HEK293 (cell line): ENCODE results near the gene EXOG.

ENCODE experiments used
- BCL11A ChIP-seq: fragments of 450-650 bp; formaldehyde crosslinking; IDR thresholded peaks from 2 replicates; pipeline ENCODE4 v1.5.1; 2016; ENCODE audit warnings: low read depth, missing biosample characterization, missing genetic modification characterization
- SP2 ChIP-seq: fragments of 450-650 bp; formaldehyde crosslinking; IDR thresholded peaks from 2 replicates; pipeline ENCODE4 v1.5.1; 2016; ENCODE audit warnings: missing biosample characterization, missing genetic modification characterization
- ZFP3 ChIP-seq: fragments of 450-650 bp; formaldehyde crosslinking; IDR thresholded peaks from 2 replicates; pipeline ENCODE4 v1.5.1; 2016; ENCODE audit warnings: low read depth, missing biosample characterization, missing genetic modification characterization
- ZNF146 ChIP-seq: fragments of 450-650 bp; formaldehyde crosslinking; IDR thresholded peaks from 2 replicates; pipeline ENCODE4 v1.5.1; 2016; ENCODE audit warnings: missing biosample characterization, missing genetic modification characterization
- ZNF37A ChIP-seq: fragments of 450-650 bp; IDR thresholded peaks from 2 replicates; pipeline ENCODE4 v1.5.1; 2018; ENCODE audit warnings: missing biosample characterization, missing genetic modification characterization
- ZNF560 ChIP-seq: fragments of 450-650 bp; formaldehyde crosslinking; IDR thresholded peaks from 2 replicates; pipeline ENCODE4 v1.5.1; 2017; ENCODE audit warnings: missing biosample characterization, missing genetic modification characterization, borderline replicate concordance
- ZNF610 ChIP-seq: fragments of 450-650 bp; formaldehyde crosslinking; IDR thresholded peaks from 2 replicates; pipeline ENCODE4 v1.5.1; 2016; ENCODE audit warnings: missing biosample characterization, missing genetic modification characterization, borderline replicate concordance
- ZNF701 ChIP-seq: fragments of 450-650 bp; formaldehyde crosslinking; IDR thresholded peaks from 2 replicates; pipeline ENCODE4 v1.5.1; 2016; ENCODE audit warnings: missing biosample characterization, missing genetic modification characterization
- ZNF785 ChIP-seq: fragments of 450-650 bp; formaldehyde crosslinking; IDR thresholded peaks from 2 replicates; pipeline ENCODE4 v1.5.1; 2016; ENCODE audit warnings: missing biosample characterization, missing genetic modification characterization
- TF ChIP-seq, protein P1 (sequence below): fragments of 450-650 bp; formaldehyde crosslinking; IDR thresholded peaks from 2 replicates; pipeline ENCODE4 v1.5.1; 2016; ENCODE audit warnings: missing biosample characterization, missing genetic modification characterization
- TF ChIP-seq, protein P2 (sequence below): fragments of 450-650 bp; formaldehyde crosslinking; IDR thresholded peaks from 2 replicates; pipeline ENCODE4 v1.5.1; 2016; ENCODE audit warnings: missing biosample characterization, missing genetic modification characterization
- TF ChIP-seq, protein P3 (sequence below): fragments of 450-650 bp; formaldehyde crosslinking; IDR thresholded peaks from 2 replicates; pipeline ENCODE4 v1.5.1; 2017; ENCODE audit warnings: missing biosample characterization, mild to moderate bottlenecking, missing genetic modification characterization, moderate library complexity

GRCh38 chr3:38480930-38481329 is 15.2 kb upstream of the EXOG start:
- TF ChIP-seq ZNF37A (tag by site-specific recombination) (no peak), ZNF785 (no peak), ZNF146 (tag by site-specific recombination) (no peak), ZFP3 (tag by site-specific recombination) (no peak), ZNF610 (tag by site-specific recombination) (no peak), BCL11A (no peak), SP2 (no peak), ZNF701 (tag by site-specific recombination) (no peak), ZNF560 (tag by site-specific recombination) (no peak)
- TF ChIP-seq, protein P1, sequence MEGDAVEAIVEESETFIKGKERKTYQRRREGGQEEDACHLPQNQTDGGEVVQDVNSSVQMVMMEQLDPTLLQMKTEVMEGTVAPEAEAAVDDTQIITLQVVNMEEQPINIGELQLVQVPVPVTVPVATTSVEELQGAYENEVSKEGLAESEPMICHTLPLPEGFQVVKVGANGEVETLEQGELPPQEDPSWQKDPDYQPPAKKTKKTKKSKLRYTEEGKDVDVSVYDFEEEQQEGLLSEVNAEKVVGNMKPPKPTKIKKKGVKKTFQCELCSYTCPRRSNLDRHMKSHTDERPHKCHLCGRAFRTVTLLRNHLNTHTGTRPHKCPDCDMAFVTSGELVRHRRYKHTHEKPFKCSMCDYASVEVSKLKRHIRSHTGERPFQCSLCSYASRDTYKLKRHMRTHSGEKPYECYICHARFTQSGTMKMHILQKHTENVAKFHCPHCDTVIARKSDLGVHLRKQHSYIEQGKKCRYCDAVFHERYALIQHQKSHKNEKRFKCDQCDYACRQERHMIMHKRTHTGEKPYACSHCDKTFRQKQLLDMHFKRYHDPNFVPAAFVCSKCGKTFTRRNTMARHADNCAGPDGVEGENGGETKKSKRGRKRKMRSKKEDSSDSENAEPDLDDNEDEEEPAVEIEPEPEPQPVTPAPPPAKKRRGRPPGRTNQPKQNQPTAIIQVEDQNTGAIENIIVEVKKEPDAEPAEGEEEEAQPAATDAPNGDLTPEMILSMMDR (tag by site-specific recombination), result no peak
- TF ChIP-seq, protein P2, sequence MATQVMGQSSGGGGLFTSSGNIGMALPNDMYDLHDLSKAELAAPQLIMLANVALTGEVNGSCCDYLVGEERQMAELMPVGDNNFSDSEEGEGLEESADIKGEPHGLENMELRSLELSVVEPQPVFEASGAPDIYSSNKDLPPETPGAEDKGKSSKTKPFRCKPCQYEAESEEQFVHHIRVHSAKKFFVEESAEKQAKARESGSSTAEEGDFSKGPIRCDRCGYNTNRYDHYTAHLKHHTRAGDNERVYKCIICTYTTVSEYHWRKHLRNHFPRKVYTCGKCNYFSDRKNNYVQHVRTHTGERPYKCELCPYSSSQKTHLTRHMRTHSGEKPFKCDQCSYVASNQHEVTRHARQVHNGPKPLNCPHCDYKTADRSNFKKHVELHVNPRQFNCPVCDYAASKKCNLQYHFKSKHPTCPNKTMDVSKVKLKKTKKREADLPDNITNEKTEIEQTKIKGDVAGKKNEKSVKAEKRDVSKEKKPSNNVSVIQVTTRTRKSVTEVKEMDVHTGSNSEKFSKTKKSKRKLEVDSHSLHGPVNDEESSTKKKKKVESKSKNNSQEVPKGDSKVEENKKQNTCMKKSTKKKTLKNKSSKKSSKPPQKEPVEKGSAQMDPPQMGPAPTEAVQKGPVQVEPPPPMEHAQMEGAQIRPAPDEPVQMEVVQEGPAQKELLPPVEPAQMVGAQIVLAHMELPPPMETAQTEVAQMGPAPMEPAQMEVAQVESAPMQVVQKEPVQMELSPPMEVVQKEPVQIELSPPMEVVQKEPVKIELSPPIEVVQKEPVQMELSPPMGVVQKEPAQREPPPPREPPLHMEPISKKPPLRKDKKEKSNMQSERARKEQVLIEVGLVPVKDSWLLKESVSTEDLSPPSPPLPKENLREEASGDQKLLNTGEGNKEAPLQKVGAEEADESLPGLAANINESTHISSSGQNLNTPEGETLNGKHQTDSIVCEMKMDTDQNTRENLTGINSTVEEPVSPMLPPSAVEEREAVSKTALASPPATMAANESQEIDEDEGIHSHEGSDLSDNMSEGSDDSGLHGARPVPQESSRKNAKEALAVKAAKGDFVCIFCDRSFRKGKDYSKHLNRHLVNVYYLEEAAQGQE, result no peak
- TF ChIP-seq, protein P3, sequence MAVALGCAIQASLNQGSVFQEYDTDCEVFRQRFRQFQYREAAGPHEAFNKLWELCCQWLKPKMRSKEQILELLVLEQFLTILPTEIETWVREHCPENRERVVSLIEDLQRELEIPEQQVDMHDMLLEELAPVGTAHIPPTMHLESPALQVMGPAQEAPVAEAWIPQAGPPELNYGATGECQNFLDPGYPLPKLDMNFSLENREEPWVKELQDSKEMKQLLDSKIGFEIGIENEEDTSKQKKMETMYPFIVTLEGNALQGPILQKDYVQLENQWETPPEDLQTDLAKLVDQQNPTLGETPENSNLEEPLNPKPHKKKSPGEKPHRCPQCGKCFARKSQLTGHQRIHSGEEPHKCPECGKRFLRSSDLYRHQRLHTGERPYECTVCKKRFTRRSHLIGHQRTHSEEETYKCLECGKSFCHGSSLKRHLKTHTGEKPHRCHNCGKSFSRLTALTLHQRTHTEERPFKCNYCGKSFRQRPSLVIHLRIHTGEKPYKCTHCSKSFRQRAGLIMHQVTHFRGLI (tag by site-specific recombination), result no peak
